LNCaP clone FGC (cell line): ENCODE results near the gene CD247.

ENCODE experiments used
- DNase-seq: peaks from one replicate; pipeline ENCODE4 v3.0.0-alpha.2; 2011; ENCODE audit warnings: low read depth
- H3K4me3 ChIP-seq: 2 replicates; pipeline ENCODE4 v1.5.1; 2011; ENCODE audit warnings: mild to moderate bottlenecking, low read depth, low read length, control low read depth
- TF ChIP-seq, protein P1 (sequence below): IDR thresholded peaks from 2 replicates; pipeline ENCODE4 v1.5.1; 2012; ENCODE audit warnings: mild to moderate bottlenecking; ENCODE audit not compliant: control insufficient read depth, insufficient read depth; ENCODE audit errors: extremely low read depth

The CD247 gene

DNA sequence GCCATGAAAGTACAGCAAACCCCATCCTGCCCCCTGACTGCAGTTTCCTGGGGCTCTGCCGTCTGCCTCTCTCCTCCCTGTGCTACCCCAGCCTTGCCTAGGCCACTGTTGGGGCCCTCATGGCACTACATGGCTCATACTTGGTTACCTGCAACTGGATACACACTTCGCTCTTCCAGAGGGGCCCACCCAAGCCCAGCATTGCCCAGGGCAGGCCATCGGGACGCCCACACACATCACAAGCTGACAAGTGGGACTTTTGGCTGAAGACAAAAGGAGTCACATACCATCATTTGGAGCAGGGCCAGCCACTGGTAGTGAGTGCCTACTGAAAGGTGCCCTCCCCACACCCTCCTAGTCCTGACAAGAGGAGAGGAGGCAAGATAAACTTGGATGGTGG, 82.8 kb downstream of the CD247 start:
- TF ChIP-seq, protein P1, sequence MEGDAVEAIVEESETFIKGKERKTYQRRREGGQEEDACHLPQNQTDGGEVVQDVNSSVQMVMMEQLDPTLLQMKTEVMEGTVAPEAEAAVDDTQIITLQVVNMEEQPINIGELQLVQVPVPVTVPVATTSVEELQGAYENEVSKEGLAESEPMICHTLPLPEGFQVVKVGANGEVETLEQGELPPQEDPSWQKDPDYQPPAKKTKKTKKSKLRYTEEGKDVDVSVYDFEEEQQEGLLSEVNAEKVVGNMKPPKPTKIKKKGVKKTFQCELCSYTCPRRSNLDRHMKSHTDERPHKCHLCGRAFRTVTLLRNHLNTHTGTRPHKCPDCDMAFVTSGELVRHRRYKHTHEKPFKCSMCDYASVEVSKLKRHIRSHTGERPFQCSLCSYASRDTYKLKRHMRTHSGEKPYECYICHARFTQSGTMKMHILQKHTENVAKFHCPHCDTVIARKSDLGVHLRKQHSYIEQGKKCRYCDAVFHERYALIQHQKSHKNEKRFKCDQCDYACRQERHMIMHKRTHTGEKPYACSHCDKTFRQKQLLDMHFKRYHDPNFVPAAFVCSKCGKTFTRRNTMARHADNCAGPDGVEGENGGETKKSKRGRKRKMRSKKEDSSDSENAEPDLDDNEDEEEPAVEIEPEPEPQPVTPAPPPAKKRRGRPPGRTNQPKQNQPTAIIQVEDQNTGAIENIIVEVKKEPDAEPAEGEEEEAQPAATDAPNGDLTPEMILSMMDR = no peak
- H3K4me3 ChIP-seq = no peak overlapping the region
- no peak for DNase-seq

DNA sequence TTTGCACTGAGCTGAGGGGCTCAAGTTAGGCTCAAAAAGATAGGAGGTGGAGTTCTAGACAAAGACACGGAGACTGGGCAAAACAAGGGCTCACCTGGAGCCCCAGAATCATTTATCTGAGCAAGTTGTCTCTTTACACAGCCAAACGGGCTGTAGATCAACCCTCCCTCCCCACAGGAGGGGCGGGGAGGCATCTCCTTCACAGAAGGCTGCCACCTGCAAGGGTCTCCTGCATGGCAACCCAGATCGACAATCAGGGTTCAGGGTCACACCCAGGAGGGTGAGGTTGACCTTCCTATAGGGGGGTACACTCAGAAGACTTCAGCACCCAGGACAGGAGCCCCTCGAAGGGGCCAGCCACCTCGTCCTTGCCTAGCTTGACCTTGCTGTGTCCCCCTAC, 84.0 kb downstream of the CD247 start:
- H3K4me3 ChIP-seq = no peak overlapping the region
- no peak for DNase-seq
- TF ChIP-seq, protein P1 = no peak

DNA sequence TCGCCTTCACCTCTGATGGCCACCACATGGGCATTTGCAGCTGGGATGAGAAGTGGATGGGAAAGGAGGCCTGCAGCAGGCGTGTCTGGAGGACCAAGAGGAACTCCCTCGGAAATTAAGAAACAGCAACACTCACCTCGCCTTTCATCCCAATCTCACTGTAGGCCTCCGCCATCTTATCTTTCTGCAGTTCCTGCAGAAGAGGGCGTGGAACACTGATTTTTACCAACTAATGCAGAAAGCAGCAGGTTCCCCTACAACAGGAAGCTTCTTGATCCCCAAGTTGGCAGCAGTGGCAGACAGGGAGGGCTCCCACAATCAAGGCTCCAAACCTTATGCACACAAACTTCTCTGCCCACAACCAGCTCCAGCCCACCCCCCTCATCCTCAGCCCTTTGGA, 84.4 kb downstream of the CD247 start:
- DNase-seq = no peak
- TF ChIP-seq, protein P1 = no peak
- no peak overlapping the region for H3K4me3 ChIP-seq

DNA sequence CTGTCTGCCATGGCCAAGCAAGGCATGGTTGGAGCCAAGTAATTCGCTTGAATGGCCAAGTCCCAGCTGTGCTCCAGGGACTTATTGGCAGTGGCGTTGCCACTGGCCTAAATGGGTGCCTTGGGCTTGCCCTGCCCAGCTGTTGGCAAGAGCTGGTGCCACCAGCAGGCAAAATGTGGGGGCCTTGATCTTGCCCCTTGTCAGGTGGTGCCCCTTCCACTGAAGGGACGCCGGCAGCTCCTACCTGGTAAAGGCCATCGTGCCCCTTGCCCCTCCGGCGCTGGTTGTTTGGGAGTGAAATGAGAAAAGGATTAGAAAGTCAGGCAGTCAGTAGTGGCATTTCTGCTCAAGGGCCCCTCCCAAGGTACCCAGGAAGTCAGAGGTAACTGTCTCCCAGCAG, 85.5 kb downstream of the CD247 start:
- TF ChIP-seq, protein P1 = no peak
- no peak for DNase-seq
- no peak overlapping the region for H3K4me3 ChIP-seq

DNA sequence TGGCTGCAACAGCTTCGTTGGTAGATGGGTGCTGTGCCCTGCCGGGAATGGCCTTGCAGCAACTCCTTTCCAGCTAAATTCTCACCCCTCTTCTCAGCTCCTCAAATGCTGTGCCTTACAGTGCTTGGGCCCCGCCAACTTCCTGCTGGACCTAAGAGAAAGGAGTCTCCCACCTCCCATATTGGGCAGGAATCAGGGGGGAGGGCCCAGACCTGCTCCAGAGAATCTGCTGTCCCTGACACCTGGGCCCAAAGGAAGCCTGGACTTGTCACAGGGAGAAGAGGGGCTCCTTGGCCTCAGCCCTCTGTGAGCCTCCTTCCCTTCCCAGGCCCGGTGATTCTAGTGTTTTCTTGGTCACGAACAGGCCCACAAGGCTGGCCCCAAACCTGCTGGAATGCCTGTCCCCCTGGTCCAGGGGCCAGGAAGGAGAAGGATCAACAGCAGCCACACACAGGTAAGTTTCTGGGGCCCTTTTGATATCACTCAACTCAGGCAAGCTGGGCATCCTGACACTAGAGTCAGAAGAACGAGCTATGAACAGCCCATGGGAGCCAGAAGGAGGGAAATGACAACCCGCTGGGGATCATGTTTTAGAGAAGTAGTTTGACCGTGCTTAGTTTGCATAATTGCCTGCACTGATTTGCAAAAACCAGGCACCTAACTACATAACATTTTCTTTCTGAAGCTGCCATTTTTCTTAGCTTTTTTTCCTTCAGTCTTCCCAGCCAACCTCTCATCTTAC, 86.2 kb downstream of the CD247 start:
- DNase-seq = no peak
- no peak overlapping the region for H3K4me3 ChIP-seq
- TF ChIP-seq, protein P1 = no peak

DNA sequence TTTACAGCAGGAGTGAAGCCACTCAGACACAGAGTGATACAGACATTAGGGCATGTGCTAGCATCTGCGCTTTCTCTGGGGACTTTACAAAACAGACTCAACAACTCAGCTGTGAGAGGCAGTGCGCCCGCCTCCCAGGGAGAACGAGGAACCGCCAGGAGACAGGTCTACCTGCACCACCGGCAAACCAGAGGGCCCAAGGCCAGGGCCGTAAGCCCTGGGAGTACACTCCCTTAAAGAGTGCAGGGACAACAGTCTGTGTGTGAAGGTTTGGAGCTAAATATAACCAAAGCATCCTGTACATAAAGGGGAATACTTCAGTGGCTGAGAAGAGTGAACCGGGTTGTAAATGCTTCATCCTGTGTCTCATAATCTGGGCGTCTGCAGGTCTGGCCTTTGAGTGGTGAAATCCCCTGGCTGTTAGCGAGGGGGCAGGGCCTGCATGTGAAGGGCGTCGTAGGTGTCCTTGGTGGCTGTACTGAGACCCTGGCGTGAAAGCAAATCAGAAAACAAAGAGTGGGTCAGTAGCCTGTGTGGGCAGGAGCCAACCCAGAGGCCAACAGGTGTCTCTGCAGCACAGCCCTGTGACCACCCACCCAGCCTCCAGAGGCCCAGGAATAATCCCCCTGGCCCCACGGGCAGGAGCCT, 86.9 kb downstream of the CD247 start:
- no peak for DNase-seq
- TF ChIP-seq, protein P1 = no peak

More for the DNA sequence above, 86.9 kb downstream of the CD247 start:
- H3K4me3 ChIP-seq = no peak overlapping the region
